Cardiac septum (tissue), 1 donor: ENCODE measurements around the gene CIB4. TPM values are rescaled to one million over a fixed set of nuclear protein-coding genes. Genes with fewer than 3 reads are reported as not detected.

Experiments used
- DNase-seq: peaks from one replicate; pipeline ENCODE4 v3.0.0-alpha.2; 2020; ENCODE audit warnings: low spot score
- intact Hi-C: fragments of 100-400 bp; cut with DNase I; formaldehyde crosslinking; loops from one replicate; pipeline ENCODE4 v1.14.0; 2022
- total RNA-seq: library from RNA; stranded (reverse); fragmentation: NEBNext Ultra II Directional; extraction: Animal tissue kit (Norgen Biotek cat#: 25700); gene quantifications from one replicate; pipeline ENCODE4 v1.2.1, GENCODE V29; 2021
- donor health status: DM: no; HTN: no; CAD: no.

Gene CIB4
- total RNA-seq, 1 donor from 2014 or later: not detected

- peak; percentile 36 for DNase-seq
Observed at GRCh38 chr2:26540961-26541360, 100.2 kb downstream of the CIB4 start.

DNA sequence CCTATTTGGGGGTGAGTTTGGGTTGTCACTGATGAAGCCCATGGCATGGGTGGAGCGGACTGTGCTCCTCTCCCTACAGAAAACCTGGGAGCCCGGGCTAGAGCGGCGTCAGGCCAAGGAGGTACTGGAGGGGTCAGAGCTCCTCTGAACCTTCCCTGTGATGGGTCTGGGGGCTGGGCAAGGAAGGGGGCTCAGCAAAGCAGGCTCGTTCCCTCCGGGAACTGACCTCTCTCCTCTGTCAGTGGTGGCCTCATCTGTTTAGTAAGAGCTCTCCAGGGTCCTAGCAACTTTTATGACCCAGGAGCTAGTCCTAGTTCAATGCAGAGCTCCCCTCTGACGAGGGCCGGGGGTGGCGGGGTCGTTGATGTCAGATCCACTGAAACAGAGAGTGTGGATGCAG is 100.9 kb downstream of the CIB4 start:
- intact Hi-C loops: no loop called here
- DNase-seq: peak; percentile 50

More at GRCh38 chr2:26540961-26541360, 100.2 kb downstream of the CIB4 start:
- intact Hi-C loops: no loop called here

DNA sequence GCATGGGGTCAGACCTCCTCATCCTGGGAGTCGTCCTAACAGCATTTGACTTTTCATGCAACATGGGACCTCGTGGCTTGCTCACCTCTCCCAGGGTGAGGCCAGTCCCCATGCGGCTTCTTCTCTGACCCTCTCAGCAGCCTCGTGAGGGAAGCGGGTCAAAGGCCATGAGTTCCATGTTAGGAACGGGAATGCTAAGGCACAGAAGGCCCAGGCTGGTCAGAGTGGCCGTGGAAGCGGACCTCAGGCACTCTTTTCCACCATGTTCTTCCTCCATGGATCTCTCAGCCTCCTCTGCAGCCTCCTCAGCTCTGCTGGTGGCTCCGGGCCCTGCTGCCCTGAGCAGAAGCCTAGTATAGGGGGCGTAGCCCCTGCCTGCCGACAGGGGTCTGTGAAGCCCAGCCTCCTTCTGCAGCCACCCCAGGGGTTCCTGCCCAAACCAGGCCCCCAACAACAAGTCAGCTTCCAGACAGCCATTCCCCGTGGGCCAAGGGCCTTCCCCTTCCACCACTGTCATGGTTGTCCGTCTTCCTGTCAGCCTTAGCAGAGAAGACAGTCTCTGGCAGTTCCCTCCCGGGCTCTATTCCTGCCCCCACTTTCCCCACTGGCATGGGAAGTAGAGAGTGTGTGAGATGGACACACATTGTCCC is 103.2 kb downstream of the CIB4 start:
- DNase-seq: peak; percentile 59
- intact Hi-C loops: no loop called here

DNA sequence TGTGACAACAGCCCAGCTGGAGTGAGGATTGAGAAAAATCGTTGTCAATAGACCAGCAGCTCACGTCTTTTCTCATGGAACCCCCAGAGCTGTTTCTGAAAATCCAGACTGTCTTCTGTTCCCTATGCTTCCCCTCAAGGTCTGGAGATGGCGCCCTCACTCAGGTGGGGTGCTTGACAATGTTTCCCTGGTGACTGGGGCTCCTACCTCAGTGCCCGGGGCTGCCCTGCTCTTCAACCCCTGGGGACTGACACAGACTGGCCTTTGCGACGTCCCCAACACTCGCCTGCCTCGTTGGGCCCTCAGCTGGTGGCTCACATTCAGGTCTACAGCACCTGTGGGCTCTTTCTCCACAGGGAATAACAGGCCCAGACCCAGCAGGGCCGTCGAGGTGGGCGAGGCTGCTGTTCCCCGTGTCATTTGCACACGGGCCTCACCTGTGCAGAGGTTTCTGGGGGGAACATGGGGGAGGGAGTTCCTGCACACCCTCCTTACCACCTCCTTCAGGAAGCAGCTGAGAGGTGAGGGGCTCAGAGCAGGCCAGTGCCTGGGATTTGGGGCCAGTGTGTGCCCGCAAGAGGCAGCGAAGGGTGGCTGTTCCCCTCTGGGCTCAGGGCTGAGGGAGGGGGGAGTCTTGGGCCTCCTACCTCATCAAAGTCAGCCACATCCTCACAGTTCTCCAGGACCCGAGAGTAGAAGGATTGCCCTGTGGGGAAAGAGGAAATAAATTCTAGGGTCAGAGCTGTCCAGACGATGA is 103.9 kb downstream of the CIB4 start:
- intact Hi-C loops: no loop called here
- peak; percentile 50 for DNase-seq

- intact Hi-C loops: no loop called here
- DNase-seq: peak; percentile 65
Observed at GRCh38 chr2:26536371-26537068, 104.6 kb downstream of the CIB4 start.

DNA sequence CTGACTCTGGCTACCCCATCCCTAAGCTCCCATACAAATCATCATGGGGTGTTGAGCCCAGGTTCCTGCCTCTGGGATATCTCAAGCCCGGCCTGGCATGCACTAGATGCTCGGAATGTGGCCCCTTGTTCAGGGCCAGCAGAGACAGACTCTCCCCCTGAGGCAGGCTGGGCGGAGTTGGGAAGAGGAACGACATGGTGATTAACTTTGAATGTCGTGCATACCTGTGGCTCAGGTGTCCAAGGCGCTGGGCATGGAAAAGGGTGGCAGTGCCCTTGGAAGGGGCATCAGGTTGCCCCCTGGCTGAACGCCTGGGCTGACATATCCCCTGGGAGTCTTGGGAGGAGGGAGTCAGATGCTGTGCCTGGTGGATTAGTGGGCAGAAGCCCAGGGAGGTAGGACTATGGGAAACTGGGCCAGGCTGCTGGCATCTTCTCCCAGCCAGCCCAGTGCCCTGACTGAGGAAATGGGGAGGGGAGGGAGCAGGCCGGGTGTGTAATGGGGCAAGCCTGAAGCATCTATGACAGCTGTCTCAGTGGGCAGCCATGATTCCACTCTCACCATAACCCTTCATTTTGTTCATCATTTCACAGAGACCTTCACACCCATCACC is 105.4 kb downstream of the CIB4 start:
- DNase-seq: peak; percentile 66
- intact Hi-C loops: no loop called here

DNA sequence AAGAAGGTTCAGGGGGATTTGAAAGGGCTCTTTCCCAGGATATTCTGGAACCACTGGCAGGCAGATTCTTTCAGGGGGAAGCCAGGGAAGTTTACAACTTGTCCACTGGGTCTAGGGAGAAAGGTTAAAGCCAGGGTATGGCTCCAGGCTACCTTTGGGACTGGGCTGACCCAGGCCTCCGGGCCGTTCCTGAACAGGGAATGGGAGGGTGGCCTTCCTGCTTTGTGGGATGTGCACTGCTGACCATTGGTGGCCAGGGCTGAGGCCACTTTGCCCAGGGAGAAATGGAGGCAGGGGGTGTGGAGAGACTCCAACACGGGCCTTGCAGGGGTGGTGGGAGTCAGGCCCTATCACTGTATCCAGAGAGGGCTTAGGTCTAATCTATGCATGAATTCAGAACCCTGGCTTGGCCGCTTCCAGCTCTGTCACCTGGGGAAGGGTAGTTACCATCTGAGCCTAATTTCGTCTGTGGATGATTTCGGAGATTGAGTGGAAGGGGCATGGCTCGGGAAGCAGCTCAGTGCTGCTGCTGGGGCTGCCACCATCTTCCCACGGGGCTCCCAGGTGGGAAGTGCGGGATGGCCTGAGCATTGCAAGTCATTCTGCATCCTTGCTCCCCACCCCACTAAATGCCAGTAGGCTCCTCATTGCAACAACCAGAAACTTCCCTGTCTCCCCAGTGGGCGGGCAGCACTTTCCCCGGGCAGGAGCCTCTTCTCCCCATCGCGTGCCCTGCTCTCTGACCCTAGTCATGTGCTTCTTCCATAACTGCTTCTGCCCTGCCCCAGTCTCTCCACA is 106.1 kb downstream of the CIB4 start:
- DNase-seq: peak; percentile 60

GRCh38 chr2:26534098-26534864 is 106.9 kb downstream of the CIB4 start:
- intact Hi-C loops: no loop called here
- DNase-seq: peak; percentile 49

More for the DNA sequence above, 106.1 kb downstream of the CIB4 start:
- intact Hi-C loops: no loop called here

DNA sequence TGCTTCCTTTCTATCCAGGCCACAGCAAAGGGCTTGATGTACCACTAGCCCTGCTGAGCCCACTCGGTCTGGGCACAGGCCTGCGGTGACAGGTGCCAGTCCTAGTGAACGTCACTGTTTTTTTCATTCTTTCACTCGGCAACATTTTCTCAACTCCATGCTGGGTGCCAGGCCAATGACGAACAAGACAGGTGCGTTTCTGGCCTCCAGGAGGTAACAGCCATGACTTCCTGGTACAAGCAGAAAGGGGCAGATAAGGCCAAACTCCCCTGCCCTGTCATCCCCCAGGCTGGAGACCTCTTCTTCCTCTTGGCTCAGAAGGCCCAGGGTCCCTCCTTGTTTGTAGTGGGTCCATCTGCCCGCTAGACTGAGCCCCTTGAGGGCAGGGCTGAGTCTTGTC is 107.5 kb downstream of the CIB4 start:
- intact Hi-C loops: no loop called here
- DNase-seq: peak; percentile 54

DNA sequence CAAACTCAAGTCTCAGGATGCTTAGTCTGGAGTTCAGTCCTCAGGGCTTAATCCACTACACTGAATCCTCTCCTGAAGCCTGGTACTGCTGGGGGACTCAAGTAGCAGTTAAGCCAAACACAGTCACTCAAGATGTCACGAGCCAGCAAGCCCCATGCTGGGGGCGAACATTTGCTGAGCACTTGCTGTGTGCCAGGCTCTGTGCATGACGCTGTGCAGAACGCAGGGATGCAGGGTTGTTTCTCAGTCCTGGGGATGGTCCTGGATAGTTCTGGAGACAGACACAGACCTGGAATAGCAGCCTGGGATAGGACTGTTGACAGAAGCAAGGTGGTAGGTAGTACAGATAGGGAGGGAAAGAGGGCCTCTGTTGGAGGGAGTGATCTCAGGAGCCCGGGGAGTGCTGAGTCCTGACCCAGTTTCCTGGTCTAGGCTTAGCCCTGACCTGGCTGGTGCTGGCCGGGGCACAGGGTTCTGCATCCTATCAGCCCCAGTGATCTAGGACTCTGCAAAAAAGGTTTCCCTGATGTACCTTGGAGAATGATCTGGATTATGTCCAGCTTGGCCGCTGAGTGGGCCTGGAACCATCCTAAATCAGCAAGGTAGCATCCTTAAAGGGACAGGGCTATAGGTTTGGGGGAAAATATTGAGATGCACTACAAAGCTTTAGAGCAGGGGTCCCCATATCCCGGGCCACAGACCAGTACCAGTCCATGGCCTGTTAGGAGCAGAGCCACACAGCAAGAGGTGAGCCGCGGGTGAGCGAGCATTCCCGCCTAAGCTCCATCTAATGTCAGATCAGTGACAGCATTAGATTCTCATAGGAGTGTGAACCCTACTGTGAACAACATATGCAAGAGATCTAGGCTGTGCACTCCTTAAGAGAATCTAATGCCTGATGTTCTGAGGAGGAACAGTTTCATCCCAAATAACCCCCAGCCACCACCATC is 108.6 kb downstream of the CIB4 start:
- intact Hi-C loops: no loop called here
- peak; percentile 33 for DNase-seq

Other genes with a start within 250 kb of the CIB4 start
- gene DRC1, start 239.4 kb downstream of the CIB4 start, total RNA-seq: 0.13 TPM
- gene OTOF, start 163.2 kb downstream of the CIB4 start, total RNA-seq: not detected
- gene KCNK3, start 51.4 kb upstream of the CIB4 start, total RNA-seq: 0.70 TPM
- gene SLC35F6, start 122.9 kb upstream of the CIB4 start, total RNA-seq: 18.6 TPM
- not detected for gene CENPA, start 144.7 kb upstream of the CIB4 start, total RNA-seq
- gene DPYSL5, start 206.8 kb upstream of the CIB4 start, total RNA-seq: 0.19 TPM